Ovary (tissue), 3 donors: ENCODE data around the gene TOP1.

ENCODE experiments used
- EP300 ChIP-seq: sonication (generic); formaldehyde crosslinking; IDR thresholded peaks from one replicate; pipeline ENCODE4 v1.6.1; 2017; ENCODE audit warnings: antibody characterized with exemption
- POLR2A ChIP-seq: fragments of 450-650 bp; IDR thresholded peaks from one replicate; pipeline ENCODE4 v1.6.1; 2017; ENCODE audit warnings: antibody characterized with exemption, mild to moderate bottlenecking, moderate library complexity
- TF ChIP-seq, protein P1 (sequence below), 3 donors: fragments of 450-650 bp in 2 of 3; fragments of 200-600 bp in 1 of 3; IDR thresholded peaks; one replicate each; pipeline versions ENCODE4 v1.5.1 to v1.8.0; 2016 to 2022; ENCODE audit warnings: antibody characterized with exemption in 3 of 3, mild to moderate bottlenecking in 1 of 3
- donor health status: DM: no; HTN: no; CAD: no.

DNA sequence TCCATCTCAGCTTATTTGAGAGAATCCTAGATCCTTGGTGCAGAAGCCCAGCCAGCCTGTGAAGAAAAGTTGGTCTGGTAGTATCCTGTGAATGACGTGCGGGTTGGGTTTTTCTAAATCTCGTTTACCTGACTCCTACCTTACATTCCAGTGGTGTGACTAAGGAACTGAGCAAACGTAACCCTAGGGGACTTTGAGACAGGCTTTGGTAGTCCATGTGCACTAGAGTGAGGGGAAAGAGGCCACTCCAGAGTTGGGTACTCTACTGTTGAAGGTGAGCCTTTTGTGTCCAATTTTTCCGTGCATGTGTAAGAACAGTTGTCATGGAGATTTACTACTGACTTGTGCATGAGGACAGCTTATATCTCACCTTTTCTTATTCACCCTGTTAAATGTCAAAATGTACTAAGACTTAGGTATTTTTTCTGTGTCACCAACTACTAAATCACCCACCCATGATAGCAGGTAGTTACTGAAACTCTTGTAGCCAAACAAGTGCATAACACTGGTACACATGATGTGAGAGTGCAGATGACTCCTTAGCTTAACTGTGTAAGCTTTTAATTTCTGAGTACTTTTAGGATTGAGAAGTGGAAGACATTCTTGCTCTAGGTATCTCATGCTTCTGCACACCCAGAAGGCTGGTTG is 82.4 kb downstream of the TOP1 start:
- TF ChIP-seq POLR2A (no peak), EP300 (no peak)
- TF ChIP-seq, protein P1, sequence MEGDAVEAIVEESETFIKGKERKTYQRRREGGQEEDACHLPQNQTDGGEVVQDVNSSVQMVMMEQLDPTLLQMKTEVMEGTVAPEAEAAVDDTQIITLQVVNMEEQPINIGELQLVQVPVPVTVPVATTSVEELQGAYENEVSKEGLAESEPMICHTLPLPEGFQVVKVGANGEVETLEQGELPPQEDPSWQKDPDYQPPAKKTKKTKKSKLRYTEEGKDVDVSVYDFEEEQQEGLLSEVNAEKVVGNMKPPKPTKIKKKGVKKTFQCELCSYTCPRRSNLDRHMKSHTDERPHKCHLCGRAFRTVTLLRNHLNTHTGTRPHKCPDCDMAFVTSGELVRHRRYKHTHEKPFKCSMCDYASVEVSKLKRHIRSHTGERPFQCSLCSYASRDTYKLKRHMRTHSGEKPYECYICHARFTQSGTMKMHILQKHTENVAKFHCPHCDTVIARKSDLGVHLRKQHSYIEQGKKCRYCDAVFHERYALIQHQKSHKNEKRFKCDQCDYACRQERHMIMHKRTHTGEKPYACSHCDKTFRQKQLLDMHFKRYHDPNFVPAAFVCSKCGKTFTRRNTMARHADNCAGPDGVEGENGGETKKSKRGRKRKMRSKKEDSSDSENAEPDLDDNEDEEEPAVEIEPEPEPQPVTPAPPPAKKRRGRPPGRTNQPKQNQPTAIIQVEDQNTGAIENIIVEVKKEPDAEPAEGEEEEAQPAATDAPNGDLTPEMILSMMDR (IDR thresholded peaks at IDR 0.05) = no peak
